ENCODE results near the gene CEP164.

GRCh38 chr11:117334896-117335295, 7.2 kb downstream of the CEP164 start:
- no peak for TF ChIP-seq EZH2phosphoT487 (IDR thresholded peaks at IDR 0.05; ENCODE audit: low read depth)
- TF ChIP-seq CTCF (IDR thresholded peaks at IDR 0.05; ENCODE audit: low read depth, low read length), result no peak

Data from OCI-LY3 (cell line).